Measurements from ENCODE around the gene ARL15.

GRCh38 chr5:54360089-54360488 is 49.7 kb upstream of the ARL15 start:
- TF ChIP-seq CTCF (IDR thresholded peaks at IDR 0.05), result no peak
- TF ChIP-seq POLR2A (IDR thresholded peaks at IDR 0.05), result no peak
- no peak for TF ChIP-seq POLR2AphosphoS5 (IDR thresholded peaks at IDR 0.05)

All from upper lobe of left lung (tissue), 4 donors.